Measurements from ENCODE around the gene PCLO.
"Not testable (repeated sequence)": the region's sequence is repeated elsewhere in the genome, so short reads cannot be mapped to it uniquely, and the experiment has no call there.

PCLO gene

GRCh38 chr7:83032195-83032594 lies 130.5 kb downstream of the PCLO start:
- no peak overlapping the region for H3K4me3 ChIP-seq (ENCODE audit: low read length)
- no peak for TF ChIP-seq CTCF (conservative IDR thresholded peaks at IDR 0.05; ENCODE audit: low read depth, low read length)
- DNase-seq (ENCODE audit: low read depth): no peak

GRCh38 chr7:83023817-83024665 lies 138.6 kb downstream of the PCLO start:
- DNase-seq (ENCODE audit: low read depth): peak; percentile 87
- H3K4me3 ChIP-seq (ENCODE audit: low read length): not testable (repeated sequence)

GRCh38 chr7:83021032-83021431 lies 141.7 kb downstream of the PCLO start:
- DNase-seq (ENCODE audit: low read depth): no peak
- no peak for TF ChIP-seq CTCF (conservative IDR thresholded peaks at IDR 0.05; ENCODE audit: low read depth, low read length)
- H3K4me3 ChIP-seq (ENCODE audit: low read length): no peak overlapping the region

- H3K4me3 ChIP-seq (ENCODE audit: low read length): no peak overlapping the region
- no peak for TF ChIP-seq CTCF (conservative IDR thresholded peaks at IDR 0.05; ENCODE audit: low read depth, low read length)
- peak; percentile 68 for DNase-seq (ENCODE audit: low read depth)
Measured at GRCh38 chr7:83020161-83020560, 142.5 kb downstream of the PCLO start.

GRCh38 chr7:83015916-83016315 lies 146.8 kb downstream of the PCLO start:
- DNase-seq (ENCODE audit: low read depth): no peak
- no peak for TF ChIP-seq CTCF (conservative IDR thresholded peaks at IDR 0.05; ENCODE audit: low read depth, low read length)
- no peak overlapping the region for H3K4me3 ChIP-seq (ENCODE audit: low read length)

- no peak for DNase-seq (ENCODE audit: low read depth)
- no peak for TF ChIP-seq CTCF (conservative IDR thresholded peaks at IDR 0.05; ENCODE audit: low read depth, low read length)
- no peak overlapping the region for H3K4me3 ChIP-seq (ENCODE audit: low read length)
Measured at GRCh38 chr7:83014546-83014945, 148.1 kb downstream of the PCLO start.

GRCh38 chr7:83011954-83012353 lies 150.7 kb downstream of the PCLO start:
- no peak overlapping the region for H3K4me3 ChIP-seq (ENCODE audit: low read length)
- no peak for TF ChIP-seq CTCF (conservative IDR thresholded peaks at IDR 0.05; ENCODE audit: low read depth, low read length)
- no peak for DNase-seq (ENCODE audit: low read depth)

Data from retinal pigment epithelial cell (primary cell).